ENCODE results near the gene BUD31. TPM values are rescaled to one million over a fixed set of nuclear protein-coding genes. Genes with fewer than 3 reads are reported as not detected.

The BUD31 gene
- total RNA-seq, 4 donors from 2014 or later: 55.5 to 89.0 (median 66.0) TPM

- TF ChIP-seq, protein P1, sequence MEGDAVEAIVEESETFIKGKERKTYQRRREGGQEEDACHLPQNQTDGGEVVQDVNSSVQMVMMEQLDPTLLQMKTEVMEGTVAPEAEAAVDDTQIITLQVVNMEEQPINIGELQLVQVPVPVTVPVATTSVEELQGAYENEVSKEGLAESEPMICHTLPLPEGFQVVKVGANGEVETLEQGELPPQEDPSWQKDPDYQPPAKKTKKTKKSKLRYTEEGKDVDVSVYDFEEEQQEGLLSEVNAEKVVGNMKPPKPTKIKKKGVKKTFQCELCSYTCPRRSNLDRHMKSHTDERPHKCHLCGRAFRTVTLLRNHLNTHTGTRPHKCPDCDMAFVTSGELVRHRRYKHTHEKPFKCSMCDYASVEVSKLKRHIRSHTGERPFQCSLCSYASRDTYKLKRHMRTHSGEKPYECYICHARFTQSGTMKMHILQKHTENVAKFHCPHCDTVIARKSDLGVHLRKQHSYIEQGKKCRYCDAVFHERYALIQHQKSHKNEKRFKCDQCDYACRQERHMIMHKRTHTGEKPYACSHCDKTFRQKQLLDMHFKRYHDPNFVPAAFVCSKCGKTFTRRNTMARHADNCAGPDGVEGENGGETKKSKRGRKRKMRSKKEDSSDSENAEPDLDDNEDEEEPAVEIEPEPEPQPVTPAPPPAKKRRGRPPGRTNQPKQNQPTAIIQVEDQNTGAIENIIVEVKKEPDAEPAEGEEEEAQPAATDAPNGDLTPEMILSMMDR (IDR thresholded peaks at IDR 0.05; ENCODE audit: low read depth): no peak
Observed at GRCh38 chr7:99392046-99392445, 16.7 kb upstream of the BUD31 start.

DNA sequence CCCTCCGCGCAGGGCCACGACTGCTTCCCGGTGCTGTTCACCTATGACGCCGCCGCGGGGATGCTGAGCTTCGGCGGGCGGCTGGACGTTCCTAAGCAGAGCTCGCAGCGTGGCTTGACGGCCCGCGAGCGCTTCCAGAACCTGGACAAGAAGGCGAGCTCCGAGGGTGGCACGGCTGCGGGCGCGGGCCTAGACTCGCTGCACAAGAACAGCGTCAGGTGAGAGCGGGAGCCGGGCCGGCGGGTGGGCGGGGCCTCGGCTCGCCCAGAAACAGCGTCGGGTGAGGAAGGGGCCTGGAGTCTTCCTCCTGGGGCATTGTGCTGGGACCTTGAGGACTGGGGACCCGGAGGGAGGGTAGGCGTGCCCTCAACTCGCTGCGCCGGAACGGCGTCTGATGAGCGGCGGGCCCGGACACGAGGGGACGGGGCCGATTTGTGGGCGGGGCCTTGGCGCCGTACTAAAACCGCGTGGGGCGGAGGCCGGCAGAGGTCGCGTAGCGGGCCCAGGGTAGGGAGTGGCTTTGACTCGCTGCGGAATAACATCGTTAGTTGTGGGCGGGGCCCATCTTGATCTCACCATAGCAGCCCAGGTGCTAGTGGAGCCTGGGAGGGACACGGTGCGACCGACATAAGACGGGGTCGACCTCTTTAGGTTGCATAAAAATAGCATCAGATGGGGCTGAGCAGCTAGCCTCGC is 16.0 kb upstream of the BUD31 start:
- TF ChIP-seq, protein P1 (IDR thresholded peaks at IDR 0.05; ENCODE audit: low read depth): no peak

- TF ChIP-seq, protein P1 (IDR thresholded peaks at IDR 0.05; ENCODE audit: low read depth): no peak
Observed at GRCh38 chr7:99393355-99394187, 15.2 kb upstream of the BUD31 start.

DNA sequence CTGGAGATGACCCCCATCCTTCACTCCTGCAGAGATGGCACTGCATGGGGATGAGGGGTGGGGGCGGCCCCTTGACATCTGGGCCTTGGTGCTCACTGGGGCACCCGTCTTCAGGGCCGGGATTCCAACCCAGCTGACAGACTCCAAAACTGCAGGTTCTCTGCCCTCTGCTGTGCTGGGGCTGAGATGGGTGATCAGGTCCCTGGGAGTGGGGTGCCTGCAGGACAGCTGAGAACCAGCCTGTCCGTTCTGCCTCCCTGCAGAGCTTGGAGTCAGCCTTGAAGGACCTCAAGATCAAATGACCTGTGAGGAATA is 14.6 kb upstream of the BUD31 start:
- TF ChIP-seq, protein P1 (IDR thresholded peaks at IDR 0.05; ENCODE audit: low read depth): no peak

DNA sequence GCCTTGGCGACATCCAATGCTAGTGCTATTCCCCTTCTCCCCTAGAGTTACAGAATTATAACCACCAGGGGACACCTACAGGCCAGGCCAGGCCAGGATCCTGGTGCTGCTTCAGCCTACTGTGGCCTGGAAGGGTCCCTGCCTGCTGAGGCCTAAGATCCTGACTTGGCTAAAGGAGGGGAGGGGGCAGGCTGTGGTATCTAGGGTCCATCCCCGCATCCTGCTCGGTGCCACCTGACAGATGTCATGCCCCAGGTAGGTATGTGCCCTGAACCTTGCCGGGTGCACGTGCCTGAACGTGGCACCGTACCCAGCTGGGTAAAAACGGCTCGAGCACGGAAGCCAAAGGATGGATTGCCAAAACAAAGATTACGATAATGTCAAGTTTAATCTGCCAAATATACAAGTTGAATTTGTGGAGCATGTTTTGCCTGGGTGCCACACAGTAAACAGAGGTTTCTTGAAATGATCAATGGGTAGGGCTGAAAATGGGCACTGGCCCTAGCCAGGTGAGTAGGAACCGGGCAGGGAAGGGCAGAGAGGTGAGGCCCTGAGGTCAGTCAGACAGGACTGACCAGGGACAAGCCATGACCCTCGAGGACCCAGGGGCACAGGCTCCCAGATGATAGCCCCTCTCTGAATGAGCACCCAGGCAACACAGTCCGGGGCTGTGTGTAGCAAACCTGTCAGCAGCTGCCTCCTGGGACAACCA is 13.0 kb upstream of the BUD31 start:
- TF ChIP-seq, protein P1 (IDR thresholded peaks at IDR 0.05; ENCODE audit: low read depth): no peak

DNA sequence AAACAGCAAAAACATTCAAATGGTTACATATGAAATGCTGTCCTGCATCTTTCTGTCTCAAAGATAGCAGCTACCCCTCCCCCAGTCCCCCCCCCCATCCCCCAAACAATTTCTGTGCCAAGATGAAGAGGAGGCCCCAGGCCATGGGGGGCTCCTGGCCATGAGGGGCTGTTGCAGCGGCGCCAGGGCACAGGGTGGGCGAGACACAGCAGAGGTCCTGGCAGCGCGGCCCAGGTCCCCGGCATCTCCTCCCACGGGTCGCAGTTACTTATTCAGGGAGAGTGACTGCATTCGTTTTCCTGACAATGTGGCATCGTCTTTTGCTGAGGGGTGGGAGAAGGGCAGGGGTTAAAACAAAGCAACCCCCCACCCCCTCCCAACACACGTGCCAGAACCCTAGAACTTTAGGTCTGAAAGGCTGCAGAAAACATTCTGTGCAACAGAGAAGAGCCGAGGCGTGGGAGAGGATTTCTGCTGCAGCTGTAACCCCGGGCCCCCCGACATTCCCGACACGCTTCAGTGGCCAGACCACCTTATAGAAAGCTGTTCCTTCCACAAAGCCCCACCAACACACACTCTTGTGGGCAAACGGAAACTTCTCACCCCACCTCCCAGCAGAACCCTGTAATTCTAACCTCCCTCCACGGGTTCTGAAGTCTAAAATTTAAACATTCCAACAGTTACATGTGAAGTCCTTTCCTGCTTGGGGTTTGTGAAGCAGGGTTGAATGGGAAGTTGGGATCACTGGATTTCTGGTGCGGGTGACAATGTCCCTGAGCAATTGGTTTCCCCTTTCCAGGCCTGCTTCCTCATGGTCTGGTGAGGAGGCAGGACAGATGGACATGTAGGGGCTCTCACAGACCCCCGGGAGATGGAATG is 12.1 kb upstream of the BUD31 start:
- TF ChIP-seq, protein P1 (IDR thresholded peaks at IDR 0.05; ENCODE audit: low read depth): no peak
